Measurements from ENCODE around the gene SPNS3.

Gene SPNS3, protein sequence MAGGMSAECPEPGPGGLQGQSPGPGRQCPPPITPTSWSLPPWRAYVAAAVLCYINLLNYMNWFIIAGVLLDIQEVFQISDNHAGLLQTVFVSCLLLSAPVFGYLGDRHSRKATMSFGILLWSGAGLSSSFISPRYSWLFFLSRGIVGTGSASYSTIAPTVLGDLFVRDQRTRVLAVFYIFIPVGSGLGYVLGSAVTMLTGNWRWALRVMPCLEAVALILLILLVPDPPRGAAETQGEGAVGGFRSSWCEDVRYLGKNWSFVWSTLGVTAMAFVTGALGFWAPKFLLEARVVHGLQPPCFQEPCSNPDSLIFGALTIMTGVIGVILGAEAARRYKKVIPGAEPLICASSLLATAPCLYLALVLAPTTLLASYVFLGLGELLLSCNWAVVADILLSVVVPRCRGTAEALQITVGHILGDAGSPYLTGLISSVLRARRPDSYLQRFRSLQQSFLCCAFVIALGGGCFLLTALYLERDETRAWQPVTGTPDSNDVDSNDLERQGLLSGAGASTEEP

DNA sequence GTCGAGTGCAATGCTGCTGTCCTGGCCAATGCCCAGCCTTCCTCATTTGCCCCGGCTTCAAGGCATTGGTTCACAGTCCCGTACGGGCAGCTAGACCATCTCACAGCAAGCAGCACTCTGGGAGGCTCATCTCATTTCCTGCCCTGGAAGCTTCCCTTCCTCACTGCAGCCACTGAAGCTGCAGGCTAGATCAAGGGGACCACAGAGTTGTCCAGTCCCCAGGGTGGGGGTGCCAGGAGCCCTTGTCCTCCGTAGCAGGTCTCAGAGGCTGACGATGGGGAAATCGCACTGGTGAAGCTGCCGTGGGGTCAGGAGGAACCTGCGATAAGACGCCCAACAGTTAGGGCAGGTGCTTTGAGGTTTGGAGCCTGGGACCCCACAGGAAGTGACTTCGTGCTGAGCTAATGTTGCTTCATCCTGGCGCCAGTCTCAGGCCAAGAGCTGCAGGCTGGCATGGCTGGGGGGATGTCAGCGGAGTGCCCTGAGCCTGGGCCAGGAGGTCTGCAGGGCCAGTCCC lies at the start of gene SPNS3:
Gene SPNS3 (plus strand): TSS at position 426 of the 517 bp plus-strand sequence. CDS start 28 bp downstream, at position 454.
- no peak for DNase-seq

DNA sequence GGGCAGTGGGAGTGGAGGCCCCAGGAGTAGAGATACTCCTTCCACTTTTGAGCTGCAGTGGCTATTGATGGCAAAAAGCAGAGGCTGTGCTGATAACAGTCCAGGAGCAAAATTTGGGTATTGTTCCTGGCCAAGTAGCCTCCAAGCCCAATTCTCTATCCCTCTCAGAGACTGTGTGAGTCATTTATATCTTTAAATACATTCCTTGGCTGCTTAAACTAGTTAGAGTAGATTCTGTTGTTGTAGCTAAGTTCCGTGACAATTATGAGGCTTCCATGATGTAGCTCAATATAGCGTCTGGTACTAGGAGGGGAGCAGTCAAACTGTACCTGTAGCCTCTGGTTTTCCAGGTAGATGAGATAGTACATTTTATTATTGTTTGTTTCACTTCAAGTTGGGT lies 47.3 kb upstream of the SPNS3 start:
- DNase-seq, result no peak

DNA sequence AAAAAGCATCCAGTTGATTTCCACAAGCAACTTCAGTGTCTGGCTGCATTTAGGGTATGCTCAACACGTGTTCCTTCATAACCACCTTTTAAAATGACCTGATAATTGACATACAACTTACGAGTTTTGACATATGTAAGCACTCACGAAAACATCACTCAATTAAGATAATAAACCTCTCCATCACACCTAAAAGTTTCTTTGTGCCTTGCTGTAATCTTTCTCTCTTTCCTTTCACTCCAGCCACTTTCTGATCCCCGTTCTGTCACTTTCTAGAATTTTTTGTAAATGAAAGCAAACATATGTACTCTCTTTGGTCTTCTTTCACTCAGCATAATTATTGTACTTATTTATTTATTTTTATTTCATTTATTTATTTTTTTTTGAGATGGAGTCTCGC lies 46.6 kb upstream of the SPNS3 start:
- no peak for DNase-seq

DNA sequence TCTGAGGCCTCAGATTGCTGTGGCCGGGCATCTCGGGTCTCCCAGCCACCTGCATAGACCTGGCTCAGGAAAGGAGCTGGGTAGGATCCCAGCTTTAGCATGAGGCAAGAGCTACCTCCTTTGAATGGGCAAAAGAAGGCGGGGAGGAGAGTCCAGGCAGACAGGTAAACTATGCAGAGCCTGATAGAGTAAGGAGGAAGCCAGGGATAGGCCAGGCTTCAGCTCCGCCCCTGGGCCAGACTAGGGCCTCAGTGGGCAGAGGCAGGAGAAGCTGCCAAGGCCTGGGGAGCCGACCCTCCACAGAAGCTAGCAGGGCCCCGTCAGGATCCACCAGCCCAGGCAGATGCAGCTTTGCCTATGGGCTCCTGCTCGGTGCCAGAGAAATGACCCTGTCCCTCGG lies 44.7 kb upstream of the SPNS3 start:
- DNase-seq, result no peak

DNA sequence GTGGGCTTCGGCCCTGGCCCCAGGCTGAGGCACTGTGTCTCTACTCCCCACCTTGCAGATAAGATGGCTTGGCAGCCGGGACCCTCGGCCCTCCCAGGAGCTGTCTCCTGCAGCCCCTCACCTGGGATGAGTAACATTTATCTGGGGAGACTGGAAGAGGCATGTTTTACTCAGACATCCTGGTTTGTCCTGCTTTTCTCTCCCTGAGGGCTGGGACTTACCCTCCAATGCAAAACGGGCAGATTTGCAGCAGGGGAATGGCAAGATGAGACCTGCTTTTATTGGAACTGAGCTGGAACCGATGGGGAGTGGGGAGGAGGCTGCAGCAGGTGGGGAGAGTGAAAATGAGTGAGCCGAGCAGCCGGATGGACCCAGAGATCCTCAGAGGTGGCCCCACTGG lies 39.9 kb upstream of the SPNS3 start:
- peak; percentile 11 to 23 for DNase-seq

DNA sequence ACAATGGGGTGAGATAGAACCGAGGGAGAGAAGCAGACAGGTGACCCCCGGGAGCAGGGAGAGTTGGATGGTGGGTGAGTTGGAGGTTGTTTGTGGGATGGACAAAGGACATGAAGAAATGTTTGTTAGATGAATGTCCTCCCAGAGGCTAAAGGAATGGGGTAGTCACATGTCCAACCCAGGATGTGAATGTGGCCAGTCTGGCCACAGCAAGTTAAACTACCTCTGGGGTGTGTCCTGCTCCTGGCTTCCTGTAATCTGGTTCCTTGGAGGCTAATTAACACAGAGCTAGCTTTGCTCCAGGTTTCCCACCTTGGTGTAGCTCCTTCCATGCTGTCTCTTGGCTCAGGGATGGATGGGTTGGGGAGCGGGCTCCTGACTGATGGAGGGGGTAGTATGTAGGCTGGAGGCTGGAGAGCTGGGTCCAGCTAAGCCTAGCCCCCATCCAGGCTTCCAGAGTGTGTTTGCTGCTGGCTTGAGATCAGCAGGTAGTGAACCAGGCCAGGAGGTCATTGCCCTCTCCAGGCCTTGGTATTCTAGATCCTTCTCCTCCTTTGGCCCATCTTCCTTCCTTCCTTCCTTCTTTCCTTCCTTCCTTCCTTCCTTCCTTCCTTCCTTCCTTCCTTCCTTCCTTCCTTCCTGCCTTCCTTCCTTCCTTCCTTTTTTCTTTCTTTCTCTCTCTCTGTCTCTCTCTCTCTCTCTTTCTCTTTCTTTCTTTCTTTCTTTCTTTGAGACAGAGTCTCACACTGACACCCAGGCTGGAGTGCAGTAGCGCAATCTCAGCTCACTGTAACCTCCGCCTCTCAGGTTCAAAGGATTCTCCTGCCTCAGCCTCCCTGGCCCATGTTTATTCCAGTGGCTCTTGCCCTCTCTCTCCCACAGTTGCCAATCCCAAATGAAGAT lies 39.3 kb upstream of the SPNS3 start:
- DNase-seq, result no peak

DNA sequence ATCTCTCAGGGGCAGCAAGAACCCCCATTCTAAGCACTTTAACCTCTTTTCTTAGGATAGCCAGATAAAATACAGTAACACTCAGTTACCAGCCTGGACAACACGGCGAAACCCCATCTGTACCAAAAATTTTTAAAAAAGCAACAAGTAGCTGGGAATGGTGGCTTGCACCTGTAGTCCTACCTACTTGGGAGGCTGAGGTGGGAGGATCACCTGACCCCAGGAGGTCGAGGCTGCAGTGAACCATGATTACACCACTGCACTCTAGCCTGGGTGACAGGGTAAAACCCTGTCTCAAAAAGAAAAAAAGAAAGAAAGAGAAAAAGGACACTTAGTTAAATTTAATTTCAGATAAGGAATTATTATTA lies 38.6 kb upstream of the SPNS3 start:
- no peak for DNase-seq

DNA sequence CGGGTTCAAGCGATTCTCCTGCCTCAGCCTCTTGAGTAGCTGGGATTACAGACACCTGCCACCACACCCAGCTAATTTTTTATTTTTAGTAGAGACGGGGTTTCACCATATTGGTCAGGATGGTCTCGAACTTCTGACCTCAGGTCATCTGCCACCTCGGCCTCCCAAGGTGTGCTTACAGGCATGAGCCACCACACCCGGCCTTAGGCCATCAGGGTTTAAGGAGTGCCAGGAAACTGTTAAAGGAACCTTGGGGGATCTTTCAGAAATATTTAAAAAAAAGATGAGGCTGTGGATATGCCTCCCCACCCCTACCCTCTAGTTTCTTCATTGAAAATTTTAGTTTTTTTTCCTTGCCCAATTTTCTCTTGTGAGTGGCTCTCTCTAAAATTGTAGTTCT lies 35.9 kb upstream of the SPNS3 start:
- DNase-seq, result no peak

DNA sequence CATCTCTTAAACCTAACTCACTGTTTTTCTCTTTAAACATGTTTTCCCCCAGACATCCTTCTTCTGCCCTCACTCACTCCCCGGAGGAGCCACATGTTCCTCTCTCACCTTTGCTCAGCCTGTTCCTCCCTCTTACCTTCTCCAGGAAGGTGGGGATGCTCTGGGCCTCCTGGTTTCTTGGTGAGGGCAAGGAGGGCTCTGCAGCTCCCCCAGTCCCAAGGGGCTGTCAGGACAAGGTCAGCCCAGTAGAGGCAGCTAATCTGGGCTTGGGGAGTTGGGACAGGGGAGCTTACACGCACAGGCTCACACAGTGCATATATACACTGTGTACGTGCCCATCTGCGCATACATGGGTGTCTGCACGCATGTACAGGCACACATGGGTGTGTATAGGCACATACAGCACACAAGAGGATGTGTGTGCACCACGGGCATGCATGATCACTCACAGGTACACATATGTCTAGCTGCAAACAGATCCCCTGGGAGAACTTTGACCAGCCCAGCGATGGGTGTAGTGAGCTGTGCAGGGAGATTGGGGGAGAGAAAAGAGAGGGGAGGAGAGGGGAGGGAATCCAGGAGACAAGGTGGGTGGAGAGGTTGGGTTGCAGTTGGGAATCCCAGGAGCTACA lies 28.6 kb upstream of the SPNS3 start:
- no peak for DNase-seq

DNA sequence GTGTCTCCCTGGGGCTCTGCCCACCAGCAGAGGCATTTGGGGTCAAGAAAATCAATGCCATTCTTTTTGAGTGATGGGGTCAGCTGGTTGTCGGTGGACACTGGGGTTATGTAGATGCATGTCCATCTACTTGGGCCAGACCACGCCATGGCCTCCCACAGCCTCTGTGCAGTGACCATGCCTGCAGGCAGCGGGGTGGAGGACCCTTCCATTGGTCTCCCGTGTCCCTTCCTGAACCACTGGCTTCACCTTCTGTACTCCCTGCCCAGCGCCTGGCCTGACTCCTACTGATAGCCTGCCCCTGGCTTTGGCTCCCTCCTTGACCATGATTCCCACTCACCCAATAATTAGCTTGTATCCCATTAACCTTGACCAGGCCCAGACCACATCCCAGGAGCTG lies 28.0 kb upstream of the SPNS3 start:
- DNase-seq, result no peak

DNA sequence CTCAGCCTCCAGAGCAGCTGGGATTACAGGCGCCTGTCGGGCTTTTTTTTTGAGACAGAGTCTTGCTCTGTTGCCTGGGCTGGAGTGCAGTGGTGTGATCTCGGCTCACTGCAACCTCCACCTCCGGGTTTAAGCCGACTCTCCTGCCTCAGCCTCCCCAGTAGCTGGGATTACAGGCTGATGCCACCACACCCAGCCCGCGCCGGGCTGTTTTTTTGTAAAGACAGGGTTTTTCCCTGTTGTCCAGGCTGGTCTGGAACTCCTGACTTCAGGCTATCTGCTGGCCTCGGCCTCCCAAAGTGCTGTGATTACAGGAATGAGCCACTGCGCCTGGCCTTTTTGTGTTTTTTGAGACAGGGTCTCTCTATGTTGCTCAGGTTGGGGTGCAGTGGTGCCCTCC lies 27.4 kb upstream of the SPNS3 start:
- DNase-seq, result no peak

DNA sequence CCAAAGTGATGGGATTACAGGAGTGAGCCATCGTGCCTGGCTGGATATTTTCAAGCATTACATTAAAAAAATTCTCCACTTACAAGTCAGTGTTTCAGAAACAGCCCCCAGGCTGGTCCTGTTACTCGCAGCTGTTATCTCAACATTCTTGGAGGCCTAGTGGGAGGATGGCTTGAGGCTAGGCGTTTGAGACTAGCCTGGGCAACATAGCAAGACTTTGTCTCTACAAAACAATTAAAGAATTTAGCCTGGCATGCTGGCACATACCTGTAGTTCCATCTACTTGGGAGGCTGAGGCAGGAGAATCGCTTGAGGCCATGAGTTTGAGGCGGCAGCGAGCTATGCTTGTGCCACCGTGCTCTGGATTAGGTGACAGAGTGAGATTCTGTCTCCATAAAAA lies 26.5 kb upstream of the SPNS3 start:
- no peak for DNase-seq

DNA sequence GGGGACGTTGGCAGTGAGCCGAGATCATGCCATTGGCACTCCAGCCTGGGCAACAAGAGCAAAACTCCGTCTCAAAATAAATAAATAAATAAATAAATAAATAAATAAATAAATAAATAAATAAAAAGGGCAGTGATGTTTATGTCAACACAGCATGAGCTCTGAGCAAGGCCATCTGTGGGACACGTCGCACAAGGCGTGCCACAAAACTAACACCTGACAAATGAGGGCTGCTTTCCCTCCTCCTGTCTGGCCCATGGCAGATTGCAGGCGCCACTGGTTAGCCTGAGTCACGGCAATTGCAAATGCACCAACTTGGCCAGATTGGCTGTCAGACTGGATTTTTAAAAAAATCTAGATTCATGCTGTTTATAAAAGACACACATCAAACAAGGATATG lies 25.9 kb upstream of the SPNS3 start:
- no peak for DNase-seq

DNA sequence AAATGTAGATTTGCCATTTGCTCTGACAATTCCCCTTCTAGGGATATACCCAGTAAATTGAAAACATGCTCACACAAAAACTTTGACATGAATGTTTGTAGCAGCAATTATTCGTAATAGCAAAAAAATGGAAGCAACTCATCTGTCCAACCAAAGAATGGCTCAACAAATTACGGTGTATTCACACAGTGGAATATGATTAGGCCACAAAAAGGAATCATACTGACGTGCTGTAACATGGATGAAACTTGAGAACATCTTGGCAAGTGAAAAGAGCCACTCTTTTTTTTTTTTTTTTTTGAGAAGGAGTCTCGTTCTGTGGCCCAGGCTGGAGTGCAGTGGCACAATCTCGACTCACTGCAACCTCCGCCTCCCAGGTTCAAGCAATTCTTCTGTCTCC lies 24.1 kb upstream of the SPNS3 start:
- no peak for DNase-seq

DNA sequence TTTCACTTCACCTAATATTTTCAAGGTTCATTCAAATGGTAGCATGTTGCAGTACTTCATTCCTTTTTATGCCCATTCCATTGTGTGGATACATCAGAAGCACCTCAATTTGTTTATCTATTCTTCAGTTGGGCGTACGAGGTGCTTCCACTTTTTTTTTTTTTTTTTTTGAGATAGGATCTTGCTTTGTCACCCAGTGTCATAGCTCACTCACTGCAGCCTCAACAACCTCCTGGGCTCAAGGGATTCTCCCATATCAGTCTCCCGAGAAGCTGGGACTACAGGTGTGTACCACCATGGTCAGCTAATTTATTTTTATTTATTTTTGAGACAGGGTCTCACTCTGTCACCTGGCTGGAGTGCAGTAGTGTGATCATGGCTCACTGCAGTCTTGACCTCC lies 22.5 kb upstream of the SPNS3 start:
- DNase-seq, result no peak

DNA sequence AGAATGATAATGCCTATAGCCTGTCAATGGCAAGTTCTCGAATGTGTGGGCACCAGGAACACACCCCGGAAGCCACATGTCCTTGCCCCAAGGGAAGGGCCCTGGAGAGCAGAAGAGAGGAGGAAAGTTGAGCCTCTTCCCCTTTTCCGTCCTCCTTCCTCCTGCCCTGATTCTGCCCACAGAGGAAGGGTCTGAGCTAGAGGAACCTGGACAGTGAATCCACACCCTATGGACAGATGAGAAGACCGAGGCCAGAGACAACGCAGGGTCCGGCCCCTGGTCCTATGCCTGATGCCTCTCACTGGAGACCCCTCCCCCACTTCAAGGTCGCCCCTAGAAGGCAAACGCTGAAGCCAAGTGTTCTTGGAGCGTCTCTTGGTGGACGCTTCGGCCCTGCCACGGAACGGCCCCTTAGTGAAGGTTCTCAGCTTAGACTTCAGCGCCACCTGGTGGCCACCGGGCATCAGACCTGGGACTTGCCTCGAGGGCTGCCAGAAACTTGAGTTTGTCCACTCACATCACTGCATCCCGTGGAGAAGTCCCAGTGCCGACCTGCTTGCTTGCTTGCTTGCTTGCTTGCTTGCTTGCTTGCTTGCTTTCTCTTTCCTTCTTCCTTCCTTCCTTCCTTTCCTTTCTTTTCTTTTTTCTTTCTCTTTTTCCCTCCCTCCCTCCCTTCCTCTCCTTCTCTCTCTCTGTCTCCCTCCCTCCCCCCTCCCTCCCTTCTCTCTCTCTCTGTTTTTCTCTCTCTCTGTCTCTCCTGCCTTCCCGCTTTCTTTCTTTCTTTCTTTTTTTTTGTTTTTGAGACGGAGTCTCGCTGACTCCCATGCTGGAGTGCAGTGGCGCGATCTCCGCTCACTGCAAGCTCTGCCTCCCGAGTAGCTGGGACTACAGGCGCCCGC lies 20.6 kb upstream of the SPNS3 start:
- peak; percentile 42 to 49 for DNase-seq

DNA sequence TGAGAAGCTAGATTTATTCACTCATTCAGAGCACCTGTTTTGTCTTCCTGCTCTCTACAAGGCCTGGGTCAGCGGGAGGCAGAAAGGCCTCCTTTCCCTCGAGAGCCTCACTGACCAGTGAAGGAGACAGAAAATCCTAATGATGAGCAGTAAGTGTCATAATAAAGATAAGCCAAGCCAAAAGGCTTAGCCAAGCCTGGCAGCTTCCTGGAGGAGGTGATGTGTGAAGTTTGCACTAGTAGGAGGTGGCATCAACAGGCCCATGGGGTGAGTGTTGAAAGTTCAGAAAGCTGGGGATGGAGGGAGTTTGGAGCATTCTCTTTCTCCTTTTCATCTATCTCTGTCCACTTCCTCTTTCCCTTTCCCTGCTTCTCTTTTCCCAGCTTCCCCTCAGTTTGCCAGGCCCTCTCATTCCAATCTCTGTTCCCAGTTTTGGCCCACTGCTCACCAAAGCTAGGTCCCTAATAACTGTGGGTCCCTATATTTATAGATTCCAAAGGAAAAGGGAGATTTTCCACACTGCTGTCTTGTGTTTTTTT lies 16.5 kb upstream of the SPNS3 start:
- no peak for DNase-seq

DNA sequence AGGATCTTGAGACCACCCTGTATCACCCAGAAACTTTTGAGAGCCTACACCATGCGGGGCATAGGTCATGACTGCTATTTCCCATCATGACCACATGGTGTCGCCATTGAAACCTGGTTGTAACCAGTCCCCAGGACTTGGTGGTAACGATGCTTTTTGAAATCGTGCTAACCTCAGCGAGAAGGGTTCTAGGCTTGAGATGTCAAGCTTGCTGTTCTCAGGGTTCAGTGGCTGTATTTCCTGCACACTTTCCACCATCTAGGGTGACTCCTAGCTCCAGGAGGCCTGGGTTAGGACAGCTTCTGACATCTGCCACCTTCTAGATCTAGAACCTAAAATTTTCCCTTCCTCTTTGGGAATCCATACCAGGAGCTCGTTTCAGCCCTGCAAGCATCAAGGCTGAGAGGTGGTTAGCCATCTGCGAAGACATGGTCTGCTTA lies 13.0 kb upstream of the SPNS3 start:
- peak in 1 of 2 experiments; percentile 37 for DNase-seq

DNA sequence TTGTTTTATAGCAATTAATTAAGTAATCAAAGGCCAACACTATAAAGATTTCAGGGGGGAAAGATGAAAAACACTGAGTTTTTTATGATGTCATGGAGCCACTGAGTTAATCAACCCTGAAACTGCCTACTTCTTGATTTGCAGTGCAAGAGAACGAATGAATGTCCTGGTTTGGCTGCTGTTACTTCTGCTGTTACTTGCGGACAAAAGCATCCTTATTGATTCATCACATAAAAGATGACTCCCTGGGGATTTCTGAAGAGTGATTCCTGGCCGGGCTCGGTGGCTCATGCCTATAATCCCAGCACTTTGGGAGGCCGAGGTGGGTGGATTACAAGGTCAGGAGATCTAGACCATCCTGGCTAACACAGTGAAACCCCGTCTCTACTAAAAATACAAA lies 10.9 kb upstream of the SPNS3 start:
- no peak for DNase-seq

DNA sequence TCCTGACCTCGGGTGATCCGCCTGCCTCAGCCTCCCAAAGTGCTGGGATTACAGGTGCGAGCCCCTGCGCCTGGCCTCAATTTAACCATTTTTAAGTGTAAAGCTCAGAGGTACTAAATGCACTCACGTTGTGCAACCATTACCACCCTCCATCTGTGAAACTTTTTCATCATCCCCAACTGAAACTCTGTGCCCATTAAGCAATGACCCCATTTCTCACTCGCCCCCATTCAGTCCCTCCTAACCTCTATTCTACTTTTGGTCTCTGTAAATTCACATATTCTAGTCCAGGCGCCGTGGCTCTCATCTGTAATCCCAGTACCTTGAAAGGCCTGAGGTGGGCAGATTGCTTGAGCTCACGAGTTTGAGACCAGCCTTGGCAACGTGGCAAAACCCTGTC lies 8.3 kb upstream of the SPNS3 start:
- DNase-seq, result no peak

DNA sequence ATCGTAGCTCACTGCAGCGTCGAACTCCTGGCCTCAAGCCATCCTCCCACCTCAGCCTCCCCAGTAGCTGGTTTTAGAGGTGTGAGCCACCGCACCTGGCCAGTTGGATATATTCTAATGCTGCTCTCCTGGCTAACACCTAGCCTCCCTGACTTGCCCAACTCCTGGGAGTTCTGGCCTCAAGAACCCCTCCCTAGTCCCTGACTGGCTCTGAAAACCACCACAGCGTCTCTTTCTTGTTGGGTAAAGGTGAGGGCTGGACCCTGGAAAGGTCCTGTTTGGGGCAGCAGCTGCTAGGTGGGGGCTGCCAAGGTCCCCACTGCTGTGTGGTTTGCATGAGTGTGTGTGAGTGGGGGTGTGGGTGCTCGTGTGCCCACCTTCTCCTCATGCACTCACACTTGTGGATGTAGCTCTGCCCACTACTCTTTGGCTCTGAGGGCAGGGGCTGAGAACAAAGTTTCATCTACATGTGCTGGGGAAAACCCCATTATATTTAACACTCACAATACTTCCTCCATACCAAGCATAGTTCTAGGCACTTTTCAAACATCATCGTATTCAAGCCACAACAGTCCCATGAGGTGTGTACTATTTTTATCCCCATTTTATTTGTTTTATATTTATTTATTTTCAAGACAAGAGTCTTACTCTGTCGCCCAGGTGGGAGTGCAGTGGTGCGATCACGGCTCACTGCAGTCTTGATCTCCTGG lies 7.1 kb upstream of the SPNS3 start:
- no peak for DNase-seq

All from NCI-H187 (cell line).